Embryonic facial prominence (tissue), 1 donor: ENCODE data around the gene ZNF594.
"Not testable (repeated sequence)": the region's sequence is repeated elsewhere in the genome, so short reads cannot be mapped to it uniquely, and the experiment has no call there.

Experiments
- DNase-seq: peaks from one replicate; pipeline ENCODE4 v3.0.0-alpha.2; 2016; ENCODE audit errors: extremely low spot score

ZNF594 gene

GRCh38 chr17:5201011-5201410 lies 9.3 kb upstream of the ZNF594 start:
- no peak for DNase-seq

GRCh38 chr17:5200360-5200759 lies 8.7 kb upstream of the ZNF594 start:
- DNase-seq, result no peak

GRCh38 chr17:5198472-5198871 lies 6.8 kb upstream of the ZNF594 start:
- DNase-seq, result no peak

GRCh38 chr17:5194346-5194745 lies 2.7 kb upstream of the ZNF594 start:
- DNase-seq, result no peak

GRCh38 chr17:5184288-5184687 lies 7.4 kb downstream of the ZNF594 start:
- no peak for DNase-seq

- DNase-seq, result no peak
Measured at GRCh38 chr17:5183410-5183793, 8.3 kb downstream of the ZNF594 start.

- no peak for DNase-seq
Measured at GRCh38 chr17:5182597-5183409, 8.9 kb downstream of the ZNF594 start.

- DNase-seq, result no peak
Measured at GRCh38 chr17:5181509-5182305, 10.0 kb downstream of the ZNF594 start.

GRCh38 chr17:5179003-5179402 lies 12.7 kb downstream of the ZNF594 start:
- no peak for DNase-seq

GRCh38 chr17:5175027-5175426 lies 16.6 kb downstream of the ZNF594 start:
- DNase-seq, result not testable (repeated sequence)

- not testable (repeated sequence) for DNase-seq
Measured at GRCh38 chr17:5165791-5166564, 25.7 kb downstream of the ZNF594 start.

- no peak for DNase-seq
Measured at GRCh38 chr17:5164436-5164835, 27.2 kb downstream of the ZNF594 start.

- not testable (repeated sequence) for DNase-seq
Measured at GRCh38 chr17:5161793-5162192, 29.9 kb downstream of the ZNF594 start.

GRCh38 chr17:5160702-5161101 lies 31.0 kb downstream of the ZNF594 start:
- not testable (repeated sequence) for DNase-seq

GRCh38 chr17:5146122-5146521 lies 45.5 kb downstream of the ZNF594 start:
- DNase-seq, result not testable (repeated sequence)

GRCh38 chr17:5142877-5143276 lies 48.8 kb downstream of the ZNF594 start:
- DNase-seq, result not testable (repeated sequence)

GRCh38 chr17:5139458-5139732 lies 52.3 kb downstream of the ZNF594 start:
- no peak for DNase-seq

- no peak for DNase-seq
Measured at GRCh38 chr17:5138616-5139457, 52.8 kb downstream of the ZNF594 start.

GRCh38 chr17:5138198-5138544 lies 53.5 kb downstream of the ZNF594 start:
- DNase-seq, result not testable (repeated sequence)

GRCh38 chr17:5137511-5138197 lies 54.0 kb downstream of the ZNF594 start:
- not testable (repeated sequence) for DNase-seq
